Vagina (tissue), 2 donors: Measurements from ENCODE around the gene PTGR1. TPM values are rescaled to one million over a fixed set of nuclear protein-coding genes. Genes with fewer than 3 reads are reported as not detected.
"Not testable (repeated sequence)": the region's sequence is repeated elsewhere in the genome, so short reads cannot be mapped to it uniquely, and the experiment has no call there.

Experiments used
- DNase-seq, 2 donors: peaks; one replicate each; pipeline ENCODE4 v3.0.0-alpha.2; 2017; ENCODE audit errors: extremely low spot score in 2 of 2
- H3K27ac ChIP-seq: fragments of 200-600 bp; sonication (generic); one replicate; pipeline ENCODE4 v1.5.1; 2019
- H3K27me3 ChIP-seq: fragments of 200-600 bp; sonication (generic); one replicate; pipeline ENCODE4 v1.5.1; 2019
- H3K36me3 ChIP-seq, 2 donors: fragments of 200-600 bp; sonication (generic); one replicate each; pipeline ENCODE4 v1.5.1; 2017 to 2019
- H3K4me1 ChIP-seq: fragments of 200-600 bp; sonication (generic); one replicate; pipeline ENCODE4 v1.5.1; 2019
- H3K4me3 ChIP-seq, 2 donors: fragments of 200-600 bp; sonication (generic); 1 replicate in 1 of 2; 2 replicates in 1 of 2; pipeline ENCODE4 v1.5.1; 2016 to 2019
- H3K9me3 ChIP-seq: fragments of 200-600 bp; sonication (generic); one replicate; pipeline ENCODE4 v1.5.1; 2019
- CTCF ChIP-seq, 3 experiments: fragments of 450-650 bp in 2 of 3; fragments of 200-600 bp in 1 of 3; sonication (generic) in 1 of 3; IDR thresholded peaks; one replicate each; pipeline ENCODE4 v1.5.1; 2017 to 2019; ENCODE audit warnings: antibody characterized with exemption in 3 of 3, mild to moderate bottlenecking in 2 of 3, moderate library complexity in 2 of 3
- POLR2A ChIP-seq, 2 donors: fragments of 450-650 bp; IDR thresholded peaks; one replicate each; pipeline ENCODE4 v1.6.1; 2017; ENCODE audit warnings: antibody characterized with exemption in 2 of 2, mild to moderate bottlenecking in 2 of 2, moderate library complexity in 2 of 2
- POLR2AphosphoS5 ChIP-seq, 2 donors: sonication (generic); formaldehyde crosslinking; IDR thresholded peaks; one replicate each; pipeline ENCODE4 v1.9.0; 2017; ENCODE audit warnings: antibody characterized with exemption in 2 of 2, mild to moderate bottlenecking in 2 of 2, low read depth in 1 of 2; ENCODE audit not compliant: insufficient read depth in 1 of 2
- intact Hi-C: fragments of 100-400 bp; cut with DNase I; formaldehyde crosslinking; loops from one replicate; pipeline ENCODE4 v1.15.1; 2023
- total RNA-seq: library from RNA; depleted of rRNA; stranded (reverse); fragments of >200 nt; gene quantifications from one replicate; pipeline ENCODE4 v1.2.3, GENCODE V29; 2016

PTGR1 gene
- total RNA-seq, 1 donor from 2014 or later: 40.3 TPM

GRCh38 chr9:111627260-111627963, 28.0 kb upstream of the PTGR1 start:
- intact Hi-C loops: no loop called here
- Histone ChIP-seq H3K27me3 (no peaks in the 10 kb centered on the region), H3K27ac (no peak overlapping the region), H3K9me3 (no peaks in the 10 kb centered on the region), H3K36me3 (no peaks in the 10 kb centered on the region), H3K4me1 (peaks cover 13% of the 10 kb centered on the region), H3K4me3 (no peak overlapping the region)
- TF ChIP-seq POLR2AphosphoS5 (IDR thresholded peaks at IDR 0.05; ENCODE audit: insufficient read depth in 1 of 2, low read depth in 1 of 2): no peak
- TF ChIP-seq CTCF (IDR thresholded peaks at IDR 0.05): no peak
- TF ChIP-seq POLR2A (IDR thresholded peaks at IDR 0.05): no peak
- no peak for DNase-seq

DNA sequence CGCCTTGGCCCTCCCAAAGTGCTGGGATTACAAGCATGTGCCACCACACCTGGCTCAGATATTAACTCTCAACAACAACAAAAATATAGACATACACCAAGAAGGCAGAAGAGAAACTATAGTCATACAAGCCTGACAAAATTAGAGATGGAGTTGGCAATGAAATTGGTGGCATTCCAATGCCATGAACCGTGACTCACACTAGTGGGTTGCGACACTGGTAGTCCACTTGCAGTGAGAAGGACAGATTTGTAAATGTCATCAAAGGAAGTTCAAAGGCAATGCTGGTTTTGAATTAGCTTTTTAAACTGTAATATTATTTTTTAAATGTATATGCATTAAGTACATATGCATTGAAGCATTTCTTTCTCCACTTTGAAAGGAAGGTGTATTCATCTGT, 23.2 kb upstream of the PTGR1 start:
- intact Hi-C loops: no loop called here
- H3K27me3 ChIP-seq: no peaks in the 10 kb centered on the region
- DNase-seq: no peak
- H3K4me3 ChIP-seq: no peak overlapping the region
- H3K27ac ChIP-seq: no peak overlapping the region
- TF ChIP-seq CTCF (IDR thresholded peaks at IDR 0.05): no peak
- TF ChIP-seq POLR2A (IDR thresholded peaks at IDR 0.05): no peak
- TF ChIP-seq POLR2AphosphoS5 (IDR thresholded peaks at IDR 0.05; ENCODE audit: insufficient read depth in 1 of 2, low read depth in 1 of 2): peak in 1 of 2 donors; percentile 11
- no peaks in the 10 kb centered on the region for H3K36me3 ChIP-seq
- H3K4me1 ChIP-seq: no peaks in the 10 kb centered on the region
- H3K9me3 ChIP-seq: no peaks in the 10 kb centered on the region

GRCh38 chr9:111621895-111622480, 22.5 kb upstream of the PTGR1 start:
- intact Hi-C loops: no loop called here
- peak; percentile 62 to 91 (median 62) for TF ChIP-seq CTCF (IDR thresholded peaks at IDR 0.05)
- no peak for TF ChIP-seq POLR2AphosphoS5 (IDR thresholded peaks at IDR 0.05; ENCODE audit: insufficient read depth in 1 of 2, low read depth in 1 of 2)
- Histone ChIP-seq H3K36me3 (no peaks in the 10 kb centered on the region), H3K27me3 (no peaks in the 10 kb centered on the region), H3K9me3 (no peaks in the 10 kb centered on the region), H3K27ac (no peak overlapping the region), H3K4me1 (no peaks in the 10 kb centered on the region), H3K4me3 (no peak overlapping the region)
- no peak for DNase-seq

GRCh38 chr9:111617349-111617748, 17.9 kb upstream of the PTGR1 start:
- H3K27ac ChIP-seq, H3K36me3 ChIP-seq, H3K27me3 ChIP-seq, intact Hi-C loops, H3K4me3 ChIP-seq, H3K4me1 ChIP-seq, DNase-seq, H3K9me3 ChIP-seq: not testable (repeated sequence)

DNA sequence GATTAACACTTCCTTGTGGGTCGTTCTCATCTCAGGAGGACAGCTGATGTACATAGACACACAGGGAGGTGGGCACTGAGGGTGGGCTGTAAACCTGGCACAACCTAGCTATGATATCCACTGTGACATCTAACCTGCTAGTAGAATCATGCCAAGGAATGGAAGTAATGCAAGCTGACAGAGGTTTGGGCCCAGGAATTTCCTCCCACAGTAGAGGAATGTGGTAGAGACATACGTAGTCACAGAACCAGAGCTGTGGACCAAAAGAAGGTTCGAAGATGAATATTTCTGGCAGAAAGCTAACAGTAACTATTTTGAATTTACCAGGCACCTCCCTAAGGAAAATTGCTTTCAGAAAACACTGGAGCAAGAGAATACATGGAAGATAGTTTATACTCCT, 16.5 kb upstream of the PTGR1 start:
- H3K27ac ChIP-seq: no peak overlapping the region
- intact Hi-C loops: no loop called here
- H3K4me1 ChIP-seq: no peaks in the 10 kb centered on the region
- H3K27me3 ChIP-seq: no peaks in the 10 kb centered on the region
- H3K36me3 ChIP-seq: no peaks in the 10 kb centered on the region
- no peak for DNase-seq
- TF ChIP-seq POLR2A (IDR thresholded peaks at IDR 0.05): no peak
- no peak for TF ChIP-seq CTCF (IDR thresholded peaks at IDR 0.05)
- TF ChIP-seq POLR2AphosphoS5 (IDR thresholded peaks at IDR 0.05; ENCODE audit: insufficient read depth in 1 of 2, low read depth in 1 of 2): no peak
- H3K9me3 ChIP-seq: no peaks in the 10 kb centered on the region
- H3K4me3 ChIP-seq: no peak overlapping the region
